Kidney epithelial cell (primary cell): Measurements from ENCODE around the gene DPH6. TPM values are rescaled to one million over a fixed set of nuclear protein-coding genes. Genes with fewer than 3 reads are reported as not detected.

ENCODE experiments used
- DNase-seq: peaks from one replicate; pipeline ENCODE4 v3.0.0-alpha.2; 2010; ENCODE audit warnings: low read depth
- H3K27me3 ChIP-seq: 2 replicates; pipeline ENCODE4 v1.6.0; 2011; ENCODE audit warnings: low read length; ENCODE audit not compliant: control insufficient read depth, insufficient read depth
- H3K36me3 ChIP-seq: 2 replicates; pipeline ENCODE4 v1.5.1; 2011; ENCODE audit warnings: low read length; ENCODE audit not compliant: control insufficient read depth, insufficient read depth
- H3K4me3 ChIP-seq: 2 replicates; pipeline ENCODE4 v1.5.1; 2011; ENCODE audit warnings: low read depth, mild to moderate bottlenecking, control low read depth, low read length
- CTCF ChIP-seq: IDR thresholded peaks from 2 replicates; pipeline ENCODE4 v1.5.1; 2011; ENCODE audit warnings: mild to moderate bottlenecking, moderate library complexity, low read length, control low read depth, inconsistent platforms; ENCODE audit not compliant: insufficient read depth, poor library complexity, severe bottlenecking
- total RNA-seq: library from RNA; depleted of rRNA; stranded (reverse); fragments of >200 nt; gene quantifications from 2 replicates; pipeline ENCODE4 v1.2.3, GENCODE V29; 2015

Gene DPH6
- total RNA-seq, 1 donor from 2014 or later: 13.5 TPM

- Histone ChIP-seq H3K4me3 (no peak overlapping the region), H3K27me3 (no peaks in the 10 kb centered on the region), H3K36me3 (no peaks in the 10 kb centered on the region)
- no peak for TF ChIP-seq CTCF
- DNase-seq: no peak
These were observed 2.5 kb upstream of the DPH6 start for GRCh38 chr15:35548435-35548834.

- Histone ChIP-seq H3K4me3 (no peak overlapping the region), H3K27me3 (no peaks in the 10 kb centered on the region), H3K36me3 (no peaks in the 10 kb centered on the region)
- no peak for TF ChIP-seq CTCF
- no peak for DNase-seq
These were observed 1.9 kb upstream of the DPH6 start for GRCh38 chr15:35547775-35548364.

DNA sequence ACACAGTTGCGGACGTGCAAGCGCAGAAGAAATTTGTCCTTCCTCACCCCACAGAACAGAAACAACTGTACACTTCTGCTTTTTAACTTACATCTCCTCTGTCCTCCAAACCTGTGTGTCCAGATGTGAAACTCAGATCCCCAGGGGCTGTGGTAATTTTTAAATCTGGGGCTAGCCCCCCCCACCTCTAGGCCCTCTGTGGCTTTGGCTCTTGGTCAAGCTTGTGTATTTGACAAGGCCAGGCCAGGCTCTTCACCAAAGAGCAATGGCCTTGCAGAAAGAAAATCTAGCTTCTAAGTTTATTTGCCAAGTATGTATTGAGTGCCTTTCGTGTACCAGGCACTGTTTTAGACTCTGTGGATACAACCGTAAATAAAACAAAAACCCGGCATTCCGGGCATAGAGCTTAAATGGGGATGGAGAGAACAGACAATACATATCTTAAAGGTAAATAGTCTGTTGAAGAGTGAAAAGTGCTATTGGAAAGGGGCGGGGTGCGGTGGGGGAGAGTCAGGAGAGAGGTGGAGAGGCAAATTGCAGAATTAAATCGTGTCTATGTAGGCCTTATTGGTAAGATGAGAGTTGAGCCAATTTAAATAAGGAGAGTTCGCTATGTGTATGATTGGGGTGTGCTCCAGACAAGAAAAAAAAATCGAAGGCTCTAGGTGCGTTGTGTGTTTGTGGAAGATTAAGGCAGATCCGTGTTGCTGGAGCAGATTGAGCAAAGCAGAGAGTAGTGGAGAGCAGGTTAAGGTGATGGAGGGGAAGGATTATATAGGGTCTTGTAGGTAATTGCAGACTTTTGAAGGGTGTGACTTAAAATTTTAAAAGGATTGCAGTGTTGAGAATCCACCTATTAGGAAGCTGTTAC lies 781 bp upstream of the DPH6 start:
- Histone ChIP-seq H3K4me3 (peak overlapping the region; percentile 81), H3K36me3 (no peaks in the 10 kb centered on the region), H3K27me3 (no peaks in the 10 kb centered on the region)
- no peak for DNase-seq
- no peak for TF ChIP-seq CTCF

DNA sequence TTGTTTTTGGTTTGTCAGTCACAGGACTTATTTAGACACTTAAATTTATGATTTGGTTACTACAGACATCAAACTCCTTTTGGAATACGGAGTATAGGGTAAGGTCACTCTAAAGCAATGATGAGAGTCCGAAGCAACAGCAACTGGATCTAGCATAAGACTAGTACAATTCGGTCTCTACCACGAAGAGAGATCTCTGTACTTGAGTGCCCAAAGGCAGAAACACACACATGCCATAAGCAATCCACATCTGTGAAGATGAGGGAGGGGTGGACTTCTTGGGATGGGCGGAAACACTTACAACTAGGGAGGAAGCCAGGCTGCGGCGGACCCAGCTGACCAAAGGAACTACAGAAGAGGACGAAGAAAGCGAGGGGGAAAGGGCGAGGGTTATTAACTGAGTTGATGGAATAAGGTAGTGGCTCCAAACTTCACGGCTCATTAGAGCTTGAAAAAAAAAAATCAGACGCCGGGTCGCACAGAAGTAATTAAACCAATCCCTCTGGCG lies 595 bp downstream of the DPH6 start:
- TF ChIP-seq CTCF: no peak
- DNase-seq: peak; percentile 49
- Histone ChIP-seq H3K36me3 (no peaks in the 10 kb centered on the region), H3K4me3 (peak overlapping the region; percentile 81), H3K27me3 (no peaks in the 10 kb centered on the region)

DNA sequence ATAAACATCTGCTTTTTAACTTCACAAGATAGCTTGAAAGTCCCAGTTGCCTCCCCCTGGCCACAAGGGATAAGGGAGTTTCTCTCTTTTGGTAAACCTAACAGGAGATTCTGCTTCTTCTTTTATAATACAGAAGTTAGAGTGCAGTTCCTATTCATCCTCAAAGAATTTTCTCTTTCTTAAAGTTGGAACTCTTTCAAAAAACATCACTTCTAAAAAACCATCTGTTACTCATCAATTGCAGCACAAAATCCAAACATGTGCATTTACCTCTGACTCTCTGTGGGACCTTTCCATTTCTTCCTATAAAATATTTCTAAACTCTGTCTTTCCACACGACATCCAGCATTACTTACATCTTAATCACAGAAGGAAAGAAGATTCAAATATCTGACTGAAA lies 5.1 kb downstream of the DPH6 start:
- no peak overlapping the region for H3K4me3 ChIP-seq
- no peak for DNase-seq
- no peak for TF ChIP-seq CTCF
- H3K27me3 ChIP-seq: no peaks in the 10 kb centered on the region
- no peaks in the 10 kb centered on the region for H3K36me3 ChIP-seq
